H1 (cell line): ENCODE data around the gene CCDC154. TPM values are rescaled to one million over a fixed set of nuclear protein-coding genes. Genes with fewer than 3 reads are reported as not detected.

ENCODE experiments used
- CTCF ChIA-PET: fragments of 300-600 bp; sonication (Branson Sonifier 250); formaldehyde crosslinking; loops from one replicate; lab custom pipeline; 2021; ENCODE audit not compliant: partially characterized antibody; lab: Charles Lee
- POLR2A ChIA-PET: fragments of 300-600 bp; sonication (Branson Sonifier 250); formaldehyde crosslinking; loops from one replicate; lab custom pipeline; 2021; ENCODE audit warnings: inconsistent platforms; ENCODE audit not compliant: partially characterized antibody; lab: Charles Lee
- DNase-seq, 2 experiments: peaks; one replicate each; pipeline versions ENCODE4 v3.0.0 to v3.0.0-alpha.2; 2010 to 2022; ENCODE audit warnings: low spot score in 2 of 2, low read depth in 1 of 2, mixed read lengths in 1 of 2
- FAIRE-seq: peaks from 2 replicates; lab custom pipeline; 2011; peaks lifted over from hg19 to GRCh38; lab: Jason Lieb, UNC
- H2AFZ ChIP-seq: 2 replicates; pipeline ENCODE4 v1.8.1; 2012; ENCODE audit warnings: low read length, inconsistent platforms
- H2AK5ac ChIP-seq: 2 replicates; pipeline ENCODE4 v1.6.1; 2013; ENCODE audit warnings: low read depth, low read length
- H2BK120ac ChIP-seq: replicated peaks from 2 replicates; pipeline ENCODE3; 2013; ENCODE audit warnings: low read depth, low read length, inconsistent platforms
- H2BK12ac ChIP-seq: 2 replicates; pipeline ENCODE4 v1.6.1; 2013; ENCODE audit warnings: low read depth, low read length
- H2BK15ac ChIP-seq: 2 replicates; pipeline ENCODE4 v1.6.1; 2013; ENCODE audit warnings: low read length
- H2BK20ac ChIP-seq: 2 replicates; pipeline ENCODE4 v1.6.1; 2013; ENCODE audit warnings: low read length
- H2BK5ac ChIP-seq: 2 replicates; pipeline ENCODE4 v1.6.1; 2013; ENCODE audit warnings: low read depth, low read length
- H3K14ac ChIP-seq: 2 replicates; pipeline ENCODE4 v1.6.1; 2013; ENCODE audit warnings: inconsistent platforms; ENCODE audit not compliant: insufficient read length
- H3K18ac ChIP-seq: 2 replicates; pipeline ENCODE4 v1.6.1; 2013; ENCODE audit warnings: low read length; ENCODE audit errors: extremely low read depth
- H3K23ac ChIP-seq: 2 replicates; pipeline ENCODE4 v1.6.1; 2013; ENCODE audit warnings: inconsistent platforms; ENCODE audit not compliant: insufficient read length
- H3K23me2 ChIP-seq: 2 replicates; pipeline ENCODE4 v1.6.1; 2013; ENCODE audit warnings: low read depth, low read length
- H3K27ac ChIP-seq: 2 replicates; pipeline ENCODE4 v1.6.1; 2011; ENCODE audit warnings: low read depth, low read length, inconsistent platforms
- H3K27me3 ChIP-seq, 4 experiments: replicated peaks in 1 of 4; 1 replicate in 1 of 4; 2 replicates in 3 of 4; pipeline versions ENCODE4 v1.6.1 to v1.8.1; 2011 to 2013; ENCODE audit warnings: low read length in 3 of 4, mild to moderate bottlenecking in 3 of 4, inconsistent platforms in 2 of 4, mixed read lengths in 2 of 4, moderate library complexity in 1 of 4; ENCODE audit not compliant: control insufficient read depth in 3 of 4, insufficient read depth in 3 of 4; ENCODE audit errors: extremely low read depth in 1 of 4
- H3K36me3 ChIP-seq, 4 experiments: 2 replicates each; pipeline versions ENCODE4 v1.6.1 to v1.8.1; 2011 to 2013; ENCODE audit warnings: mild to moderate bottlenecking in 4 of 4, low read length in 3 of 4, moderate library complexity in 2 of 4, control low read depth in 1 of 4, inconsistent platforms in 1 of 4; ENCODE audit not compliant: insufficient read depth in 4 of 4, control insufficient read depth in 2 of 4
- H3K4ac ChIP-seq: replicated peaks from 2 replicates; pipeline ENCODE3; 2013; ENCODE audit warnings: low read length, low read depth, mixed read lengths, inconsistent platforms; ENCODE audit not compliant: insufficient read length
- H3K4me1 ChIP-seq, 4 experiments: replicated peaks in 1 of 4; 1 replicate in 1 of 4; 2 replicates in 3 of 4; pipeline versions ENCODE4 v1.6.1 to v1.8.1; 2011 to 2013; ENCODE audit warnings: low read length in 3 of 4, inconsistent platforms in 2 of 4, mixed read lengths in 1 of 4; ENCODE audit not compliant: insufficient read depth in 4 of 4, control insufficient read depth in 3 of 4
- H3K4me2 ChIP-seq, 2 experiments: 2 replicates each; pipeline versions ENCODE4 v1.6.1 to v1.8.1; 2011 to 2013; ENCODE audit warnings: low read depth in 2 of 2, low read length in 2 of 2, control low read depth in 1 of 2, inconsistent platforms in 1 of 2, mild to moderate bottlenecking in 1 of 2; ENCODE audit not compliant: insufficient read depth in 1 of 2
- H3K4me3 ChIP-seq, 4 experiments: fragments of 200-600, 300-600 bp in 1 of 4; sonication (generic), shearing (Covaris generic), sonication (Bioruptor Twin) in 1 of 4; 2 replicates each; pipeline versions ENCODE4 v1.5.1 to v1.8.1; 2011 to 2016; ENCODE audit warnings: low read length in 4 of 4, low read depth in 3 of 4, control low read depth in 2 of 4, inconsistent platforms in 2 of 4, mild to moderate bottlenecking in 2 of 4, mixed read lengths in 1 of 4, moderate library complexity in 1 of 4; ENCODE audit not compliant: insufficient read depth in 2 of 4; ENCODE audit errors: extremely low read depth in 1 of 4
- H3K56ac ChIP-seq: replicated peaks from 2 replicates; pipeline ENCODE3; 2013; ENCODE audit warnings: low read depth, mild to moderate bottlenecking, mixed read lengths, low read length, inconsistent platforms; ENCODE audit not compliant: insufficient read length
- H3K79me1 ChIP-seq: 2 replicates; pipeline ENCODE4 v1.6.1; 2013; ENCODE audit warnings: low read depth, low read length, control low read depth
- H3K79me2 ChIP-seq, 2 experiments: 2 replicates each; pipeline versions ENCODE4 v1.6.1 to v1.8.1; 2012 to 2013; ENCODE audit warnings: low read length in 2 of 2, mild to moderate bottlenecking in 2 of 2, inconsistent platforms in 1 of 2; ENCODE audit not compliant: insufficient read depth in 2 of 2, control insufficient read depth in 1 of 2
- H3K9ac ChIP-seq, 4 experiments: replicated peaks in 1 of 4; 1 replicate in 1 of 4; 2 replicates in 3 of 4; pipeline versions ENCODE4 v1.6.1 to v1.8.1; 2011 to 2013; ENCODE audit warnings: low read depth in 3 of 4, low read length in 3 of 4, control low read depth in 2 of 4, mild to moderate bottlenecking in 2 of 4, moderate library complexity in 2 of 4, inconsistent platforms in 1 of 4; ENCODE audit errors: extremely low read depth in 1 of 4
- H3K9me3 ChIP-seq, 2 experiments: 2 replicates each; pipeline versions ENCODE4 v1.6.1 to v1.8.1; 2012 to 2013; ENCODE audit warnings: mild to moderate bottlenecking in 2 of 2, moderate library complexity in 2 of 2, control low read depth in 1 of 2, inconsistent platforms in 1 of 2, low read depth in 1 of 2, low read length in 1 of 2, mixed read lengths in 1 of 2; ENCODE audit not compliant: insufficient read depth in 2 of 2
- H4K20me1 ChIP-seq, 2 experiments: replicated peaks in 1 of 2; 2 replicates each; pipeline versions ENCODE3 to v1.8.1; 2011 to 2013; ENCODE audit warnings: inconsistent platforms in 2 of 2, low read length in 2 of 2, mild to moderate bottlenecking in 1 of 2; ENCODE audit not compliant: insufficient read depth in 2 of 2, control insufficient read depth in 1 of 2
- H4K5ac ChIP-seq: 2 replicates; pipeline ENCODE4 v1.6.1; 2013; ENCODE audit warnings: low read length, low read depth, mixed read lengths, inconsistent platforms; ENCODE audit not compliant: insufficient read length
- H4K8ac ChIP-seq: 2 replicates; pipeline ENCODE4 v1.8.0; 2013; ENCODE audit warnings: mild to moderate bottlenecking, moderate library complexity, low read length, inconsistent platforms; ENCODE audit not compliant: insufficient read depth; ENCODE audit errors: extremely low read depth
- H4K91ac ChIP-seq: replicated peaks from 2 replicates; pipeline ENCODE3; 2013; ENCODE audit warnings: low read length, mixed read lengths, inconsistent platforms; ENCODE audit not compliant: insufficient read length
- CBX8 ChIP-seq: fragments of 300-800, 300-1000 bp; sonication (generic); IDR thresholded peaks from 2 replicates; pipeline ENCODE4 v1.7.1; 2016; ENCODE audit warnings: low read depth, low read length, borderline replicate concordance
- CEBPB ChIP-seq: IDR thresholded peaks from 2 replicates; pipeline ENCODE4 v1.6.1; 2012; ENCODE audit warnings: low read depth, low read length
- EGR1 ChIP-seq: IDR thresholded peaks from 2 replicates; pipeline ENCODE4 v1.6.1; 2011; ENCODE audit warnings: low read depth, low read length, borderline replicate concordance
- NRF1 ChIP-seq: IDR thresholded peaks from 2 replicates; pipeline ENCODE4 v1.6.1; 2011; ENCODE audit warnings: mild to moderate bottlenecking, low read depth, low read length, improper control_type of control experiment
- SRF ChIP-seq: IDR thresholded peaks from 2 replicates; pipeline ENCODE4 v1.6.1; 2011; ENCODE audit warnings: mild to moderate bottlenecking, low read depth, low read length, moderate library complexity
- TAF1 ChIP-seq: IDR thresholded peaks from 2 replicates; pipeline ENCODE4 v1.6.1; 2011; ENCODE audit warnings: mild to moderate bottlenecking, low read depth, low read length
- WGBS, 2 experiments: shearing (Covaris generic) in 1 of 2; methylation state at CpG; one replicate each; pipeline versions ENCODE4 v1.1.6 to v1.1.7; 2013 to 2015; ENCODE audit warnings: low lambda C conversion rate in 2 of 2, mixed read lengths in 2 of 2, inconsistent platforms in 1 of 2, low coverage in 1 of 2, missing lambda C conversion rate in 1 of 2; ENCODE audit not compliant: insufficient replicate concordance in 2 of 2, insufficient coverage in 1 of 2, insufficient read length in 1 of 2; ENCODE audit errors: extremely low coverage in 1 of 2, missing lambda C conversion rate in 1 of 2; 5-methylcytosine and 5-hydroxymethylcytosine counted together
- polyA plus RNA-seq, 7 experiments: library from polyadenylated mRNA; depleted of rRNA in 3 of 7; stranded (reverse) in 5 of 7; unstranded in 2 of 7; fragments of >200 nt in 5 of 7; fragments of 200-250 nt in 2 of 7; gene quantifications; 1 replicate in 5 of 7; 2 replicates in 1 of 7; 4 replicates in 1 of 7; pipeline versions ENCODE4 v1.2.1 to v1.2.3, GENCODE V29; 2011 to 2013; ENCODE audit warnings: missing spikeins in 2 of 7, mixed read lengths in 2 of 7
- total RNA-seq: library from RNA; stranded (reverse); fragmentation: NEBNext Ultra II Directional; extraction: Animal tissue kit (Norgen Biotek cat#: 25700); gene quantifications from 2 replicates; pipeline ENCODE4 v1.2.1, GENCODE V29; 2021

The CCDC154 gene
- total and polyA plus RNA-seq, 2 of the 8 experiments (the other 6 are each of a cell fraction or from before 2014, with no cell fraction given), result 0.15 to 0.88 TPM

- Histone ChIP-seq H4K8ac (peak within 1 kb of the TSS; percentile 86), H3K4ac (peak within 1 kb of the TSS; percentile 69), H3K79me2 (peaks cover under 1 to 14% of the 10 kb centered on the region in 2 experiments), H3K18ac (no peak within 1 kb of the TSS; the same call in 1 of the 2 replicates), H3K27ac (no peak within 1 kb of the TSS; the same call in 1 of the 2 replicates), H3K56ac (peak within 1 kb of the TSS; percentile 46), H4K5ac (peak within 1 kb of the TSS; percentile 60), H3K79me1 (peaks cover 4% of the 10 kb centered on the region; the same call in 1 of the 2 replicates), H3K4me2 (peak within 1 kb of the TSS; percentile 22 to 76), H3K9me3 (no peaks in the 10 kb centered on the region), H3K4me1 (peaks cover 0 to 3% (median 2%) of the 10 kb centered on the region in 4 experiments; a peak in 5 of 7 replicates), H2BK20ac (no peak within 1 kb of the TSS), H3K14ac (no peak within 1 kb of the TSS), H3K27me3 (no peaks in the 10 kb centered on the region), H2BK15ac (no peak within 1 kb of the TSS), H2BK5ac (no peak within 1 kb of the TSS), H4K20me1 (peaks cover 2 to 10% of the 10 kb centered on the region in 2 experiments), H2AK5ac (no peak within 1 kb of the TSS), H2BK120ac (no peak within 1 kb of the TSS), H3K4me3 (peak within 1 kb of the TSS; percentile 62 to 98 (median 78)), H2AFZ (no peak within 1 kb of the TSS), H3K23ac (no peak within 1 kb of the TSS), H2BK12ac (peak within 1 kb of the TSS; percentile 60; the same call in 1 of the 2 replicates), H3K23me2 (peaks cover 3% of the 10 kb centered on the region), H4K91ac (peak within 1 kb of the TSS; percentile 15), H3K9ac (peak within 1 kb of the TSS in 3 of 4 experiments; percentile 54 to 89 (median 71); a peak in 4 of 7 replicates), H3K36me3 (no peaks in the 10 kb centered on the region; a peak in 3 of 8 replicates)
- WGBS, 2 experiments, result 16% methylated on average over 16 of the region's 72 CpGs; no CpG with 5 or more reads in 1 of the 2 experiments
- DNase-seq, result peak in 1 of 2 experiments; percentile 88
- no peak for FAIRE-seq
- TF ChIP-seq CEBPB (0 out of 2 replicates have a peak, but pooled peaks have one; percentile 4), EGR1 (peak; percentile 41; the same call in 1 of the 2 replicates), SRF (no peak), NRF1 (peak; percentile 66), TAF1 (peak; percentile 50), CBX8 (no peak)
- POLR2A ChIA-PET, result interaction anchor here (1.0 to 1.1 kb wide), 2 partner anchors 12 to 19 kb away, joined by 3 to 4 read pairs; no protein-coding TSS in a partner anchor
- CTCF ChIA-PET, result interaction anchor here (0.8 to 1.8 kb wide), 3 partner anchors 12 to 84 kb away, joined by 3 read pairs; no protein-coding TSS in a partner anchor
Measured at GRCh38 chr16:1414532-1415260, 29.7 kb downstream of the CCDC154 start, which contains the start of gene UNKL. Gene UNKL, minus strand, starts transcription at chr16:1414704. Its CDS starts 13 bp downstream, at chr16:1414691.
